SK-N-MC (cell line): ENCODE measurements around the gene HNRNPM.

Source experiments
- EZH2 ChIP-seq: fragments of 200-600 bp; sonication (generic); IDR thresholded peaks from one replicate; pipeline ENCODE4 v1.6.1; 2017; ENCODE audit warnings: antibody characterized with exemption
- POLR2AphosphoS5 ChIP-seq: IDR thresholded peaks from 2 replicates; pipeline ENCODE4 v1.6.1; 2012; ENCODE audit warnings: mild to moderate bottlenecking, low read depth, low read length, borderline replicate concordance

DNA sequence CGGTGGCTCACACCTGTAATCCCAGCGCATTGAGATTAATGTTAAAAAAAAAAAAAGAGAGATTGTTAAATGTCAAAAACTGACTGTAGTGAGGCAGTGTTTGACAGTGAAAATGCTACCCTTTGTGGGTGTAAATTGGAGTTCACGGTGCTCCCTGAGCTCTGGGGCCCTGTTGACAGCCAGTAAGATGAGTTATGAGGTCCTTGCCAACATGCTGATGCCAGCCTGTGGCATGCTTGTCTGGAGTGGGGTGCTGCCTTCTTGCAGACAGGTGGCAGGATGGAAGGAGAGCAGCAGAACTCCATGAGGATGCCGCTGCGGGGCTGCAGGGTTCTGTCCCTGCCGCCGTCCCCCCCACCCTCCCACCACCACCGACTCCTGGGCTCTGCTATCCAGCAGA lies 31.7 kb downstream of the HNRNPM start:
- TF ChIP-seq POLR2AphosphoS5 (no peak), EZH2 (no peak)
